ENCODE data around the gene DOCK11. TPM values are rescaled to one million over a fixed set of nuclear protein-coding genes. Genes with fewer than 3 reads are reported as not detected.

Gene DOCK11
- total and polyA plus RNA-seq, 2 experiments from 2014 or later = 7.6 to 8.3 TPM

- 83% methylated on average over 10 of the region's 10 CpGs for WGBS (ENCODE audit: low lambda C conversion rate, missing lambda C conversion rate)
- no peak overlapping the region for H3K4me2 ChIP-seq
- no peak overlapping the region for H2AFZ ChIP-seq
- H3K9me3 ChIP-seq (ENCODE audit: low read depth) = no peaks in the 10 kb centered on the region
- H3K36me3 ChIP-seq (replicated peaks; ENCODE audit: insufficient read depth, low read depth) = no peaks in the 10 kb centered on the region
- H3K9me2 ChIP-seq (replicated peaks; ENCODE audit: insufficient read depth) = no peaks in the 10 kb centered on the region
- no peak overlapping the region for H3K4me3 ChIP-seq
- H4K20me1 ChIP-seq (ENCODE audit: insufficient read depth, poor library complexity, severe bottlenecking) = no peaks in the 10 kb centered on the region
- H3K79me2 ChIP-seq = no peaks in the 10 kb centered on the region
- no peak overlapping the region for H3K27ac ChIP-seq
- no peak for DNase-seq (ENCODE audit: low spot score)
- no peaks in the 10 kb centered on the region for H3K27me3 ChIP-seq
- no peaks in the 10 kb centered on the region for H3K4me1 ChIP-seq (ENCODE audit: insufficient read depth)
- TF ChIP-seq CTCF (IDR thresholded peaks at IDR 0.05; ENCODE audit: poor library complexity) (no peak), EZH2phosphoT487 (IDR thresholded peaks at IDR 0.05; ENCODE audit: low read depth, severe bottlenecking, unreplicated experiment) (no peak), EZH2 (IDR thresholded peaks at IDR 0.05; ENCODE audit: borderline replicate concordance) (no peak)
Observed at GRCh38 chrX:118528071-118528737, 32.6 kb downstream of the DOCK11 start.

GRCh38 chrX:118530219-118530911 is 34.8 kb downstream of the DOCK11 start:
- DNase-seq (ENCODE audit: low spot score) = no peak
- no peaks in the 10 kb centered on the region for H3K4me1 ChIP-seq (ENCODE audit: insufficient read depth)
- no peaks in the 10 kb centered on the region for H3K9me2 ChIP-seq (replicated peaks; ENCODE audit: insufficient read depth)
- H3K4me3 ChIP-seq = no peak overlapping the region
- H4K20me1 ChIP-seq (ENCODE audit: insufficient read depth, poor library complexity, severe bottlenecking) = no peaks in the 10 kb centered on the region
- H3K79me2 ChIP-seq = no peaks in the 10 kb centered on the region
- H3K27ac ChIP-seq = no peak overlapping the region
- TF ChIP-seq CTCF (IDR thresholded peaks at IDR 0.05; ENCODE audit: poor library complexity) (no peak), EZH2phosphoT487 (IDR thresholded peaks at IDR 0.05; ENCODE audit: low read depth, severe bottlenecking, unreplicated experiment) (no peak), EZH2 (IDR thresholded peaks at IDR 0.05; ENCODE audit: borderline replicate concordance) (no peak)
- 54% methylated on average over 3 of the region's 3 CpGs for WGBS (ENCODE audit: low lambda C conversion rate, missing lambda C conversion rate)
- H3K9me3 ChIP-seq (ENCODE audit: low read depth) = no peaks in the 10 kb centered on the region
- no peak overlapping the region for H2AFZ ChIP-seq
- no peaks in the 10 kb centered on the region for H3K36me3 ChIP-seq (replicated peaks; ENCODE audit: insufficient read depth, low read depth)
- no peaks in the 10 kb centered on the region for H3K27me3 ChIP-seq
- no peak overlapping the region for H3K4me2 ChIP-seq

- no peaks in the 10 kb centered on the region for H3K27me3 ChIP-seq
Observed at GRCh38 chrX:118534716-118535493, 39.3 kb downstream of the DOCK11 start.

More at GRCh38 chrX:118534716-118535493, 39.3 kb downstream of the DOCK11 start:
- TF ChIP-seq EZH2phosphoT487 (IDR thresholded peaks at IDR 0.05; ENCODE audit: low read depth, severe bottlenecking, unreplicated experiment) (no peak), EZH2 (IDR thresholded peaks at IDR 0.05; ENCODE audit: borderline replicate concordance) (no peak), CTCF (IDR thresholded peaks at IDR 0.05; ENCODE audit: poor library complexity) (no peak)
- Histone ChIP-seq H3K4me2 (no peak overlapping the region), H3K9me3 (ENCODE audit: low read depth) (no peaks in the 10 kb centered on the region), H3K36me3 (replicated peaks; ENCODE audit: insufficient read depth, low read depth) (no peaks in the 10 kb centered on the region), H2AFZ (no peak overlapping the region), H3K4me1 (ENCODE audit: insufficient read depth) (no peaks in the 10 kb centered on the region), H3K79me2 (no peaks in the 10 kb centered on the region), H3K4me3 (no peak overlapping the region), H4K20me1 (ENCODE audit: insufficient read depth, poor library complexity, severe bottlenecking) (no peaks in the 10 kb centered on the region), H3K27ac (no peak overlapping the region), H3K9me2 (replicated peaks; ENCODE audit: insufficient read depth) (no peaks in the 10 kb centered on the region)
- 83% methylated on average over 9 of the region's 9 CpGs for WGBS (ENCODE audit: low lambda C conversion rate, missing lambda C conversion rate)
- no peak for DNase-seq (ENCODE audit: low spot score)

All from hepatocyte (in vitro differentiated cells).